Spleen (tissue), 11 donors: ENCODE data around the gene PCNX2. TPM values are rescaled to one million over a fixed set of nuclear protein-coding genes. Genes with fewer than 3 reads are reported as not detected.
"Not testable (repeated sequence)": the region's sequence is repeated elsewhere in the genome, so short reads cannot be mapped to it uniquely, and the experiment has no call there.

Experiments
- DNase-seq: peaks from one replicate; pipeline ENCODE4 v3.0.0-alpha.2; 2020
- H3K27ac ChIP-seq, 8 donors: fragments of 200-600 bp; sonication (generic) in 7 of 8; 1 replicate in 4 of 8; 2 replicates in 4 of 8; pipeline versions ENCODE4 v1.5.0 to v1.8.0; 2016 to 2021; ENCODE audit warnings: inconsistent platforms in 4 of 8, mild to moderate bottlenecking in 4 of 8, moderate library complexity in 1 of 8
- H3K27me3 ChIP-seq, 7 donors: fragments of 200-600 bp; sonication (generic) in 6 of 7; replicated peaks in 1 of 7; 1 replicate in 4 of 7; 2 replicates in 3 of 7; pipeline versions ENCODE4 v1.5.0 to v1.8.0; 2016 to 2021; ENCODE audit warnings: inconsistent platforms in 3 of 7, mild to moderate bottlenecking in 1 of 7
- H3K36me3 ChIP-seq, 6 donors: fragments of 200-600 bp; sonication (generic) in 5 of 6; 1 replicate in 4 of 6; 2 replicates in 2 of 6; pipeline versions ENCODE4 v1.5.0 to v1.8.0; 2016 to 2021; ENCODE audit warnings: inconsistent platforms in 2 of 6
- H3K4me1 ChIP-seq, 6 donors: fragments of 200-600 bp; sonication (generic) in 5 of 6; 1 replicate in 3 of 6; 2 replicates in 3 of 6; pipeline versions ENCODE4 v1.5.0 to v1.8.0; 2016 to 2021; ENCODE audit warnings: inconsistent platforms in 3 of 6
- H3K4me3 ChIP-seq, 8 donors: fragments of 200-600 bp; sonication (generic) in 7 of 8; 1 replicate in 4 of 8; 2 replicates in 4 of 8; pipeline versions ENCODE4 v1.5.0 to v1.8.0; 2016 to 2021; ENCODE audit warnings: inconsistent platforms in 4 of 8, mild to moderate bottlenecking in 4 of 8, moderate library complexity in 2 of 8
- H3K9me3 ChIP-seq, 8 donors: fragments of 200-600 bp; sonication (generic) in 7 of 8; 1 replicate in 4 of 8; 2 replicates in 4 of 8; pipeline versions ENCODE4 v1.5.0 to v1.8.0; 2016 to 2021; ENCODE audit warnings: inconsistent platforms in 4 of 8
- POLR2A ChIP-seq, 3 donors: fragments of 450-650 bp; IDR thresholded peaks; one replicate each; pipeline ENCODE4 v1.5.1; 2017; ENCODE audit warnings: antibody characterized with exemption in 3 of 3, mild to moderate bottlenecking in 1 of 3
- POLR2AphosphoS5 ChIP-seq, 3 donors: sonication (generic); formaldehyde crosslinking; IDR thresholded peaks; one replicate each; pipeline ENCODE4 v1.5.1; 2017; ENCODE audit warnings: antibody characterized with exemption in 3 of 3
- WGBS, 5 donors: extraction: QIAGEN DNeasy Blood & Tissue Kit in 3 of 5; methylation state at CpG; one replicate each; pipeline versions ENCODE4 v1.1.5 to v1.1.7; 2013 to 2018; 5-methylcytosine and 5-hydroxymethylcytosine counted together
- intact Hi-C: fragments of 100-400 bp; cut with DNase I; formaldehyde crosslinking; loops from one replicate; pipeline ENCODE4 v1.15.0; 2023; ENCODE audit warnings: low total_unique reads
- polyA plus RNA-seq, 3 donors: library from polyadenylated mRNA; stranded (reverse); fragments of 200-250 nt; gene quantifications; one replicate each; pipeline ENCODE4 v1.2.1, GENCODE V29; 2013
- total RNA-seq, 7 donors: library from RNA; depleted of rRNA in 3 of 7; stranded (reverse); fragments of >200 nt in 3 of 7; fragmentation: NEBNext Ultra II Directional in 4 of 7; extraction: Animal tissue kit (Norgen Biotek cat#: 25700) in 4 of 7; gene quantifications; one replicate each; pipeline versions ENCODE4 v1.1.0 to v1.2.1, GENCODE V29; 2016 to 2021
- TF ChIP-seq, protein P1 (sequence below), 11 experiments: fragments of 200-600 bp in 7 of 11; fragments of 450-650 bp in 4 of 11; sonication (generic) in 4 of 11; IDR thresholded peaks in 8 of 11; conservative IDR thresholded peaks in 3 of 11; 1 replicate in 7 of 11; 2 replicates in 4 of 11; pipeline versions ENCODE4 v1.4.0 to v1.8.0; 2016 to 2021; ENCODE audit warnings: antibody characterized with exemption in 11 of 11, inconsistent platforms in 4 of 11, mild to moderate bottlenecking in 1 of 11
- donor health status: healthy with polysubstance abuse.
- donor health status: DM: no; HTN: no; CAD: no; lungs with moderate emphysema.
- donor health status: DM: no; HTN: no; CAD: no.
- donor health status: Bipolar disorder and iron deficiency.
- donor health status: healthy.
- donor health status: DM: no; HTN: no; CAD: no.
- donor health status: DM: yes; HTN: yes; CAD: no.

Gene PCNX2
- total and polyA plus RNA-seq, 10 donors: 4.0 to 26.5 (median 15.4) TPM

DNA sequence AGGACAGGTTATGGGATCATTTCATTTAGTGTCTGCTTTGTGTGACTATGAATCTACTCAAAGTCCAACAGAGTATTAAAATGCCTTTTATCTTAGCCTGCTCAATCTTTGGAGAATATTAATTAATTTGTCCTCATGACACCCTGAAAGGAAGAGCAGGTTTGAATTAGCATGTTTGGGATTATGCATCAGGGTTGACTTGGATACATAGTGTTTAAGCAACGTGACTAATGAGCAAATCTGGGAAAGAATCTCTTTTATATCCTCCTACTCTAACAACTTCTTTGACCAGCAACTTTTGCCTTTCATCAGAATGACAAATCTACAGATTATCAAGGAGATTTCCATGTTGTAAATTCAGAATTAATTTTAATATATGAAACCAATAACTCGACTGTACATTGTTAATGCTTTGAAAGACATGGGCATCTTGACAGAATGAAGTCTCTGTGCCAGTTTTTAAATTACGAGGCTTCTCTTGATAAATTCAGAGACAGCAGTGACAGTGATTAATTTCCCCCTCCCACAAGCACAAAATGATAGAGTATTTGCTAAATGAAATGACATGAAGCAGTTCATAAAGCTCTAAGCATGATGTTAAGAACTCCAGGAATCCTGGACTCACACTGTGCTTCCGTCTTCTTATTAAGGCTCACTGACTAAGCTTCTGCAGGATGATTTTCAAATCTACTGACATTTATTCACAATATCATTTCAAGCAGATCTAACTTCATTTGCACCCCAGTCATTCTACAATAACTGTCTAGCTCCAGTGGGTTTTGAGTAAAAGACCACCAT, 156.5 kb downstream of the PCNX2 start:
- H3K4me3 ChIP-seq: no peak overlapping the region
- H3K27me3 ChIP-seq: no peaks in the 10 kb centered on the region
- H3K36me3 ChIP-seq: peaks cover 0 to 28% (median 0%) of the 10 kb centered on the region in 6 donors
- H3K27ac ChIP-seq: no peak overlapping the region
- WGBS, 5 donors: 86 to 90% (median 86%) methylated on average over 4 of the region's 4 CpGs
- no peak for DNase-seq
- no peak for TF ChIP-seq POLR2AphosphoS5 (IDR thresholded peaks at IDR 0.05)
- no peak for TF ChIP-seq POLR2A (IDR thresholded peaks at IDR 0.05)
- TF ChIP-seq, protein P1, sequence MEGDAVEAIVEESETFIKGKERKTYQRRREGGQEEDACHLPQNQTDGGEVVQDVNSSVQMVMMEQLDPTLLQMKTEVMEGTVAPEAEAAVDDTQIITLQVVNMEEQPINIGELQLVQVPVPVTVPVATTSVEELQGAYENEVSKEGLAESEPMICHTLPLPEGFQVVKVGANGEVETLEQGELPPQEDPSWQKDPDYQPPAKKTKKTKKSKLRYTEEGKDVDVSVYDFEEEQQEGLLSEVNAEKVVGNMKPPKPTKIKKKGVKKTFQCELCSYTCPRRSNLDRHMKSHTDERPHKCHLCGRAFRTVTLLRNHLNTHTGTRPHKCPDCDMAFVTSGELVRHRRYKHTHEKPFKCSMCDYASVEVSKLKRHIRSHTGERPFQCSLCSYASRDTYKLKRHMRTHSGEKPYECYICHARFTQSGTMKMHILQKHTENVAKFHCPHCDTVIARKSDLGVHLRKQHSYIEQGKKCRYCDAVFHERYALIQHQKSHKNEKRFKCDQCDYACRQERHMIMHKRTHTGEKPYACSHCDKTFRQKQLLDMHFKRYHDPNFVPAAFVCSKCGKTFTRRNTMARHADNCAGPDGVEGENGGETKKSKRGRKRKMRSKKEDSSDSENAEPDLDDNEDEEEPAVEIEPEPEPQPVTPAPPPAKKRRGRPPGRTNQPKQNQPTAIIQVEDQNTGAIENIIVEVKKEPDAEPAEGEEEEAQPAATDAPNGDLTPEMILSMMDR (IDR thresholded peaks at IDR 0.05 in 8 of 11, conservative IDR thresholded peaks at IDR 0.05 in 3 of 11): no peak
- no peaks in the 10 kb centered on the region for H3K9me3 ChIP-seq
- H3K4me1 ChIP-seq: peaks cover 0 to 7% (median 0%) of the 10 kb centered on the region in 6 donors
- intact Hi-C loops: no loop called here

- Histone ChIP-seq H3K36me3 (peaks cover 0 to 50% (median 0%) of the 10 kb centered on the region in 6 donors), H3K4me1 (peaks cover 0 to 6% (median 0%) of the 10 kb centered on the region in 6 donors), H3K27ac (no peak overlapping the region), H3K9me3 (no peaks in the 10 kb centered on the region), H3K27me3 (no peaks in the 10 kb centered on the region), H3K4me3 (no peak overlapping the region)
- TF ChIP-seq, protein P1 (IDR thresholded peaks at IDR 0.05 in 8 of 11, conservative IDR thresholded peaks at IDR 0.05 in 3 of 11): no peak
- TF ChIP-seq POLR2AphosphoS5 (IDR thresholded peaks at IDR 0.05): no peak
- no peak for TF ChIP-seq POLR2A (IDR thresholded peaks at IDR 0.05)
- intact Hi-C loops: no loop called here
- DNase-seq: no peak
Observed at GRCh38 chr1:233135833-233136232, 159.7 kb downstream of the PCNX2 start.

GRCh38 chr1:233132445-233132844, 163.1 kb downstream of the PCNX2 start:
- Histone ChIP-seq H3K4me1 (no peaks in the 10 kb centered on the region), H3K27me3 (no peaks in the 10 kb centered on the region), H3K4me3 (no peak overlapping the region), H3K27ac (no peak overlapping the region), H3K36me3 (peaks cover 0 to 50% (median 0%) of the 10 kb centered on the region in 6 donors), H3K9me3 (no peaks in the 10 kb centered on the region)
- intact Hi-C loops: no loop called here
- no peak for DNase-seq
- 74 to 81% (median 77%) methylated on average over 3 of the region's 3 CpGs for WGBS, 5 donors
- TF ChIP-seq POLR2A (IDR thresholded peaks at IDR 0.05): no peak
- TF ChIP-seq, protein P1 (IDR thresholded peaks at IDR 0.05 in 8 of 11, conservative IDR thresholded peaks at IDR 0.05 in 3 of 11): no peak
- no peak for TF ChIP-seq POLR2AphosphoS5 (IDR thresholded peaks at IDR 0.05)

DNA sequence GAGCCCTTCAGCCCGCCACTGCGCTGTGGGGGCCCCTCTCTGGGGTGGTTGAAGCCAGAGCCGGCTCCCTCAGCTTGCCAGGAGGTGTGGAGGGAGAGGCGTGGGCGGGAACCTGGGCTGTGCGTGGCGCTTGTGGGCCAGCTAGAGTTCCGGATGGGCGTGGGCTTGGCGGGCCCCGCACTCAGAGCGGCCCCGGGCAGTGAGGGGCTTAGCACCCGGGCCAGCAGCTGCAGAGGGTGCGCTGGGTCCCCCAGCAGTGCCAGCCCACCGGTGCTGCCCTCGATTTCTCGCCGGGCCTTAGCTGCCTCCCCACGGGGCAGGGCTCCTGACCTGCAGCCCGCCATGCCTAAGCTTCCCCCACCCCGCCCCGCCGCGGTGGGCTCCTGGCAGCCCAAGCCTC, 166.5 kb downstream of the PCNX2 start:
- H3K4me1 ChIP-seq: not testable (repeated sequence)

More for the DNA sequence above, 166.5 kb downstream of the PCNX2 start:
- H3K9me3 ChIP-seq, H3K27me3 ChIP-seq, intact Hi-C loops, H3K4me3 ChIP-seq, H3K27ac ChIP-seq, DNase-seq: not testable (repeated sequence)
- WGBS, 5 donors: 95 to 99% (median 97%) methylated on average over 19 to 25 of the region's 25 CpGs
- peaks cover 0 to 47% (median 0%) of the 10 kb centered on the region in 6 donors for H3K36me3 ChIP-seq
